WTC11 (cell line): ENCODE data around the gene HNRNPH2. TPM values are rescaled to one million over a fixed set of nuclear protein-coding genes. Genes with fewer than 3 reads are reported as not detected.

Source experiments
- ATAC-seq: fragments of 200-7000 bp; cut with Tn5 transposase; 2 replicates; pipeline ENCODE4 v1.10.0; 2021; ENCODE audit warnings: mild to moderate bottlenecking, moderate library complexity
- CTCF ChIA-PET: fragments of 300-600 bp; sonication (Branson Sonifier 250); formaldehyde crosslinking; loops from one replicate; lab custom pipeline; 2021; ENCODE audit warnings: antibody characterized with exemption; lab: Charles Lee
- POLR2A ChIA-PET: fragments of 350-600 bp; sonication (Branson Sonifier 250); formaldehyde crosslinking; loops from one replicate; lab custom pipeline; 2021; ENCODE audit warnings: antibody characterized with exemption; lab: Charles Lee
- DNase-seq: peaks from one replicate; pipeline ENCODE4 v3.0.0; 2021; ENCODE audit warnings: low spot score
- H3K27ac Mint-ChIP-seq: 2 replicates; pipeline ENCODE4 v1.8.0; 2021; ENCODE audit warnings: mixed read lengths
- H3K27me3 Mint-ChIP-seq: 2 replicates; pipeline ENCODE4 v1.8.0; 2021; ENCODE audit warnings: low read depth, mild to moderate bottlenecking, moderate library complexity, mixed read lengths
- H3K36me3 Mint-ChIP-seq: 2 replicates; pipeline ENCODE4 v1.8.0; 2021; ENCODE audit warnings: mixed read lengths
- H3K4me1 Mint-ChIP-seq: 2 replicates; pipeline ENCODE4 v1.8.0; 2022; ENCODE audit warnings: mixed read lengths
- H3K4me3 Mint-ChIP-seq: 2 replicates; pipeline ENCODE4 v1.8.0; 2021; ENCODE audit warnings: mild to moderate bottlenecking, moderate library complexity, mixed read lengths
- H3K9me3 Mint-ChIP-seq: 2 replicates; pipeline ENCODE4 v1.8.0; 2021; ENCODE audit warnings: mixed read lengths
- ATF3 ChIP-seq: sonication (generic); formaldehyde crosslinking; conservative IDR thresholded peaks from 2 replicates; pipeline ENCODE4 v1.8.1; 2022; ENCODE audit warnings: mild to moderate bottlenecking, missing genetic modification reagents
- E2F5 ChIP-seq: sonication (generic); formaldehyde crosslinking; IDR thresholded peaks from 2 replicates; pipeline ENCODE4 v1.8.1; 2022; ENCODE audit warnings: mild to moderate bottlenecking, moderate library complexity, missing genetic modification reagents
- EMX1 ChIP-seq: fragments of 250-450 bp; sonication (Bioruptor Pico); IDR thresholded peaks from 2 replicates; pipeline ENCODE4 v1.8.0; 2021; ENCODE audit warnings: mild to moderate bottlenecking
- ETV6 ChIP-seq: sonication (generic); formaldehyde crosslinking; IDR thresholded peaks from 2 replicates; pipeline ENCODE4 v1.8.1; 2022; ENCODE audit warnings: mild to moderate bottlenecking, missing genetic modification reagents
- FOXP1 ChIP-seq: sonication (generic); formaldehyde crosslinking; IDR thresholded peaks from 2 replicates; pipeline ENCODE4 v1.8.0; 2022; ENCODE audit warnings: missing genetic modification reagents, mild to moderate bottlenecking, moderate library complexity, borderline replicate concordance
- GABPB1 ChIP-seq: sonication (generic); formaldehyde crosslinking; IDR thresholded peaks from 2 replicates; pipeline ENCODE4 v1.8.1; 2023; ENCODE audit warnings: mild to moderate bottlenecking, missing genetic modification reagents
- GTF2I ChIP-seq: fragments of 250-450 bp; sonication (Bioruptor Pico); conservative IDR thresholded peaks from 2 replicates; pipeline ENCODE4 v1.4.0; 2021; ENCODE audit warnings: mild to moderate bottlenecking
- JAZF1 ChIP-seq: fragments of 250-450 bp; sonication (Bioruptor Pico); IDR thresholded peaks from 2 replicates; pipeline ENCODE4 v1.9.0; 2021; ENCODE audit warnings: moderate library complexity, mild to moderate bottlenecking, inconsistent platforms
- KAT7 ChIP-seq: sonication (generic); formaldehyde crosslinking; IDR thresholded peaks from 2 replicates; pipeline ENCODE4 v1.8.1; 2023; ENCODE audit warnings: missing genetic modification reagents, mild to moderate bottlenecking, borderline replicate concordance
- NR2C2 ChIP-seq: sonication (generic); formaldehyde crosslinking; IDR thresholded peaks from 2 replicates; pipeline ENCODE4 v1.8.0; 2022; ENCODE audit warnings: mild to moderate bottlenecking, missing genetic modification reagents
- OVOL2 ChIP-seq: fragments of 250-450 bp; sonication (Bioruptor Pico); IDR thresholded peaks from 2 replicates; pipeline ENCODE4 v1.9.0; 2021; ENCODE audit warnings: mild to moderate bottlenecking, borderline replicate concordance
- RELA ChIP-seq: sonication (generic); formaldehyde crosslinking; IDR thresholded peaks from 2 replicates; pipeline ENCODE4 v1.8.1; 2022; ENCODE audit warnings: missing genetic modification reagents, mild to moderate bottlenecking, borderline replicate concordance
- TCF7 ChIP-seq: sonication (generic); formaldehyde crosslinking; IDR thresholded peaks from 2 replicates; pipeline ENCODE4 v1.8.0; 2022; ENCODE audit warnings: mild to moderate bottlenecking, low read depth, missing genetic modification reagents, moderate library complexity
- TEAD4 ChIP-seq: sonication (generic); formaldehyde crosslinking; IDR thresholded peaks from 2 replicates; pipeline ENCODE4 v1.8.0; 2022; ENCODE audit warnings: mild to moderate bottlenecking, missing genetic modification reagents
- ZNF232 ChIP-seq: sonication (generic); formaldehyde crosslinking; IDR thresholded peaks from 2 replicates; pipeline ENCODE4 v1.8.0; 2022; ENCODE audit warnings: mild to moderate bottlenecking, missing genetic modification reagents
- ZSCAN18 ChIP-seq: fragments of 250-450 bp; sonication (Bioruptor Pico); IDR thresholded peaks from 2 replicates; pipeline ENCODE4 v2.1.2; 2022; ENCODE audit warnings: mild to moderate bottlenecking, moderate library complexity
- total RNA-seq: library from RNA; stranded (reverse); gene quantifications from 3 replicates; pipeline ENCODE4 v1.2.3, GENCODE V29; 2021
- TF ChIP-seq, protein P1 (sequence below): sonication (generic); formaldehyde crosslinking; IDR thresholded peaks from 2 replicates; pipeline ENCODE4 v1.8.1; 2023; ENCODE audit warnings: mild to moderate bottlenecking, moderate library complexity, missing genetic modification reagents
- TF ChIP-seq, protein P2 (sequence below): sonication (generic); formaldehyde crosslinking; IDR thresholded peaks from 2 replicates; pipeline ENCODE4 v1.8.1; 2023; ENCODE audit warnings: mild to moderate bottlenecking, missing genetic modification reagents, moderate library complexity
- TF ChIP-seq, protein P3 (sequence below): sonication (generic); formaldehyde crosslinking; IDR thresholded peaks from 2 replicates; pipeline ENCODE4 v1.8.1; 2023; ENCODE audit warnings: mild to moderate bottlenecking, missing genetic modification reagents, moderate library complexity
- TF ChIP-seq, protein P4 (sequence below): sonication (generic); formaldehyde crosslinking; IDR thresholded peaks from 2 replicates; pipeline ENCODE4 v1.8.0; 2023; ENCODE audit warnings: missing genetic modification reagents, mild to moderate bottlenecking, borderline replicate concordance
- TF ChIP-seq, protein P5 (sequence below): sonication (generic); formaldehyde crosslinking; IDR thresholded peaks from 2 replicates; pipeline ENCODE4 v1.8.0; 2022; ENCODE audit warnings: mild to moderate bottlenecking, missing genetic modification reagents

HNRNPH2 gene
- total RNA-seq, 1 experiment from 2014 or later, result 70.9 TPM

DNA sequence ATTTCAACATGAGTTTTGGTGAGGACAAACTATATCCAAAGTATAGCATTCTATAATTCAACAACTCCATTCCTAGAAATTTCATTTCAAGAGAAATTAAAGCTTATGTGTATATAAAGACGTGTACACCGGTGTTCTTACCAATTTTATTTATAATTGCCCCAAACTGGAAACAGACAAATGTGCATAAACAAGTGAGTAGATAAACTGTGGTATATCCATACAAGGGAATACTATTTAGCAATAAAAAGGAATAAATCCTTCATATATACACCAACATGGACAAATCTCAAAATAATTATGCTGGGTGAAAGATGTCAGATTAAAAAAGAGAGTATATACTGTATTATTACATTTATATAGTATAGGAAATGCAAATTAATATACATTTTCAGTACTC is 19.9 kb downstream of the HNRNPH2 start:
- Mint-ChIP-seq H3K36me3 (peaks cover 55% of the 10 kb centered on the region), H3K9me3 (peaks cover 14% of the 10 kb centered on the region; the same call in 1 of the 2 replicates), H3K4me1 (no peaks in the 10 kb centered on the region), H3K27ac (no peak overlapping the region), H3K27me3 (no peaks in the 10 kb centered on the region), H3K4me3 (no peak overlapping the region)
- TF ChIP-seq ETV6 (CRISPR knock-in tag) (no peak), TCF7 (no peak), KAT7 (no peak), RELA (CRISPR knock-in tag) (no peak), ATF3 (CRISPR knock-in tag) (no peak), EMX1 (CRISPR knock-in tag) (no peak), ZNF232 (CRISPR knock-in tag) (no peak), TEAD4 (CRISPR knock-in tag) (no peak)
- TF ChIP-seq, protein P1, sequence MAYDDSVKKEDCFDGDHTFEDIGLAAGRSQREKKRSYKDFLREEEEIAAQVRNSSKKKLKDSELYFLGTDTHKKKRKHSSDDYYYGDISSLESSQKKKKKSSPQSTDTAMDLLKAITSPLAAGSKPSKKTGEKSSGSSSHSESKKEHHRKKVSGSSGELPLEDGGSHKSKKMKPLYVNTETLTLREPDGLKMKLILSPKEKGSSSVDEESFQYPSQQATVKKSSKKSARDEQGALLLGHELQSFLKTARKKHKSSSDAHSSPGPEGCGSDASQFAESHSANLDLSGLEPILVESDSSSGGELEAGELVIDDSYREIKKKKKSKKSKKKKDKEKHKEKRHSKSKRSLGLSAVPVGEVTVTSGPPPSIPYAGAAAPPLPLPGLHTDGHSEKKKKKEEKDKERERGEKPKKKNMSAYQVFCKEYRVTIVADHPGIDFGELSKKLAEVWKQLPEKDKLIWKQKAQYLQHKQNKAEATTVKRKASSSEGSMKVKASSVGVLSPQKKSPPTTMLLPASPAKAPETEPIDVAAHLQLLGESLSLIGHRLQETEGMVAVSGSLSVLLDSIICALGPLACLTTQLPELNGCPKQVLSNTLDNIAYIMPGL, result no peak
- POLR2A ChIA-PET, result no interaction called here
- CTCF ChIA-PET, result no interaction called here
- DNase-seq (no peak), ATAC-seq (no peak)

DNA sequence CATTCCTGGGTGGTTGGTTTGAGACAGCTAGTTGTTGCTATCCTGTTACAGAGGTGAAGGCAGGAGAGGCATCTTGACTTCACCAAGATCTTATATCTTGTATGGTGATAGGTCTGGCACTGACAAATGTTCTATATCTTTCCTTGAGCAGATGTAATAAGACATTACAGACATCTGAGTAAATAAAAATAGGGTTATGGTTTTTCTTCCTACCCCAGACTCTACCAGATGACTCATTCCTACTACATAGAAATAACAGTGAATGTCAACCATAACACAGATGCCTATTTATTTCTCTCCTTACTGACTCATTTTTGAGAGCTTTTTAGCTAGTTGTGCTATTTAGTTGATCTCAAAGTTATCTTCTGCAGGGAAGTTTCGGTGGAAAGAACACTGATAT is 21.9 kb downstream of the HNRNPH2 start:
- H3K4me3 Mint-ChIP-seq, result no peak overlapping the region
- CTCF ChIA-PET, result interaction anchor here (0.7 kb wide), 1 partner anchor 15 kb away, joined by 3 read pairs; no protein-coding TSS in a partner anchor
- no peak overlapping the region for H3K27ac Mint-ChIP-seq
- peaks cover 50% of the 10 kb centered on the region for H3K36me3 Mint-ChIP-seq
- no peaks in the 10 kb centered on the region; the same call in 1 of the 2 replicates for H3K27me3 Mint-ChIP-seq
- peaks cover 17% of the 10 kb centered on the region for H3K9me3 Mint-ChIP-seq
- POLR2A ChIA-PET, result no interaction called here
- DNase-seq, result no peak
- ATAC-seq, result no peak
- no peaks in the 10 kb centered on the region for H3K4me1 Mint-ChIP-seq
- no peak for TF ChIP-seq GABPB1 (CRISPR knock-in tag)
- TF ChIP-seq, protein P2, sequence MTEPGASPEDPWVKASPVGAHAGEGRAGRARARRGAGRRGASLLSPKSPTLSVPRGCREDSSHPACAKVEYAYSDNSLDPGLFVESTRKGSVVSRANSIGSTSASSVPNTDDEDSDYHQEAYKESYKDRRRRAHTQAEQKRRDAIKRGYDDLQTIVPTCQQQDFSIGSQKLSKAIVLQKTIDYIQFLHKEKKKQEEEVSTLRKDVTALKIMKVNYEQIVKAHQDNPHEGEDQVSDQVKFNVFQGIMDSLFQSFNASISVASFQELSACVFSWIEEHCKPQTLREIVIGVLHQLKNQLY (CRISPR knock-in tag), result no peak
- no peak for TF ChIP-seq KAT7
- TF ChIP-seq GTF2I, result no peak
- no peak for TF ChIP-seq E2F5 (CRISPR knock-in tag)
- TF ChIP-seq FOXP1 (CRISPR knock-in tag), result no peak
- no peak for TF ChIP-seq ZSCAN18
- TF ChIP-seq, protein P3, sequence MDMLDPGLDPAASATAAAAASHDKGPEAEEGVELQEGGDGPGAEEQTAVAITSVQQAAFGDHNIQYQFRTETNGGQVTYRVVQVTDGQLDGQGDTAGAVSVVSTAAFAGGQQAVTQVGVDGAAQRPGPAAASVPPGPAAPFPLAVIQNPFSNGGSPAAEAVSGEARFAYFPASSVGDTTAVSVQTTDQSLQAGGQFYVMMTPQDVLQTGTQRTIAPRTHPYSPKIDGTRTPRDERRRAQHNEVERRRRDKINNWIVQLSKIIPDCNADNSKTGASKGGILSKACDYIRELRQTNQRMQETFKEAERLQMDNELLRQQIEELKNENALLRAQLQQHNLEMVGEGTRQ (CRISPR knock-in tag), result no peak
- TF ChIP-seq JAZF1 (CRISPR knock-in tag), result no peak
- TF ChIP-seq TCF7, result no peak
- TF ChIP-seq, protein P4, sequence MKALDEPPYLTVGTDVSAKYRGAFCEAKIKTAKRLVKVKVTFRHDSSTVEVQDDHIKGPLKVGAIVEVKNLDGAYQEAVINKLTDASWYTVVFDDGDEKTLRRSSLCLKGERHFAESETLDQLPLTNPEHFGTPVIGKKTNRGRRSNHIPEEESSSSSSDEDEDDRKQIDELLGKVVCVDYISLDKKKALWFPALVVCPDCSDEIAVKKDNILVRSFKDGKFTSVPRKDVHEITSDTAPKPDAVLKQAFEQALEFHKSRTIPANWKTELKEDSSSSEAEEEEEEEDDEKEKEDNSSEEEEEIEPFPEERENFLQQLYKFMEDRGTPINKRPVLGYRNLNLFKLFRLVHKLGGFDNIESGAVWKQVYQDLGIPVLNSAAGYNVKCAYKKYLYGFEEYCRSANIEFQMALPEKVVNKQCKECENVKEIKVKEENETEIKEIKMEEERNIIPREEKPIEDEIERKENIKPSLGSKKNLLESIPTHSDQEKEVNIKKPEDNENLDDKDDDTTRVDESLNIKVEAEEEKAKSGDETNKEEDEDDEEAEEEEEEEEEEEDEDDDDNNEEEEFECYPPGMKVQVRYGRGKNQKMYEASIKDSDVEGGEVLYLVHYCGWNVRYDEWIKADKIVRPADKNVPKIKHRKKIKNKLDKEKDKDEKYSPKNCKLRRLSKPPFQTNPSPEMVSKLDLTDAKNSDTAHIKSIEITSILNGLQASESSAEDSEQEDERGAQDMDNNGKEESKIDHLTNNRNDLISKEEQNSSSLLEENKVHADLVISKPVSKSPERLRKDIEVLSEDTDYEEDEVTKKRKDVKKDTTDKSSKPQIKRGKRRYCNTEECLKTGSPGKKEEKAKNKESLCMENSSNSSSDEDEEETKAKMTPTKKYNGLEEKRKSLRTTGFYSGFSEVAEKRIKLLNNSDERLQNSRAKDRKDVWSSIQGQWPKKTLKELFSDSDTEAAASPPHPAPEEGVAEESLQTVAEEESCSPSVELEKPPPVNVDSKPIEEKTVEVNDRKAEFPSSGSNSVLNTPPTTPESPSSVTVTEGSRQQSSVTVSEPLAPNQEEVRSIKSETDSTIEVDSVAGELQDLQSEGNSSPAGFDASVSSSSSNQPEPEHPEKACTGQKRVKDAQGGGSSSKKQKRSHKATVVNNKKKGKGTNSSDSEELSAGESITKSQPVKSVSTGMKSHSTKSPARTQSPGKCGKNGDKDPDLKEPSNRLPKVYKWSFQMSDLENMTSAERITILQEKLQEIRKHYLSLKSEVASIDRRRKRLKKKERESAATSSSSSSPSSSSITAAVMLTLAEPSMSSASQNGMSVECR (CRISPR knock-in tag), result no peak
- TF ChIP-seq OVOL2, result no peak
- no peak for TF ChIP-seq NR2C2
- TF ChIP-seq, protein P5, sequence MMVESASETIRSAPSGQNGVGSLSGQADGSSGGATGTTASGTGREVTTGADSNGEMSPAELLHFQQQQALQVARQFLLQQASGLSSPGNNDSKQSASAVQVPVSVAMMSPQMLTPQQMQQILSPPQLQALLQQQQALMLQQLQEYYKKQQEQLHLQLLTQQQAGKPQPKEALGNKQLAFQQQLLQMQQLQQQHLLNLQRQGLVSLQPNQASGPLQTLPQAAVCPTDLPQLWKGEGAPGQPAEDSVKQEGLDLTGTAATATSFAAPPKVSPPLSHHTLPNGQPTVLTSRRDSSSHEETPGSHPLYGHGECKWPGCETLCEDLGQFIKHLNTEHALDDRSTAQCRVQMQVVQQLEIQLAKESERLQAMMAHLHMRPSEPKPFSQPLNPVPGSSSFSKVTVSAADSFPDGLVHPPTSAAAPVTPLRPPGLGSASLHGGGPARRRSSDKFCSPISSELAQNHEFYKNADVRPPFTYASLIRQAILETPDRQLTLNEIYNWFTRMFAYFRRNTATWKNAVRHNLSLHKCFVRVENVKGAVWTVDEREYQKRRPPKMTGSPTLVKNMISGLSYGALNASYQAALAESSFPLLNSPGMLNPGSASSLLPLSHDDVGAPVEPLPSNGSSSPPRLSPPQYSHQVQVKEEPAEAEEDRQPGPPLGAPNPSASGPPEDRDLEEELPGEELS (CRISPR knock-in tag), result no peak
- TF ChIP-seq, protein P1, result no peak
